ENCODE measurements around the gene KLHL18.

DNA sequence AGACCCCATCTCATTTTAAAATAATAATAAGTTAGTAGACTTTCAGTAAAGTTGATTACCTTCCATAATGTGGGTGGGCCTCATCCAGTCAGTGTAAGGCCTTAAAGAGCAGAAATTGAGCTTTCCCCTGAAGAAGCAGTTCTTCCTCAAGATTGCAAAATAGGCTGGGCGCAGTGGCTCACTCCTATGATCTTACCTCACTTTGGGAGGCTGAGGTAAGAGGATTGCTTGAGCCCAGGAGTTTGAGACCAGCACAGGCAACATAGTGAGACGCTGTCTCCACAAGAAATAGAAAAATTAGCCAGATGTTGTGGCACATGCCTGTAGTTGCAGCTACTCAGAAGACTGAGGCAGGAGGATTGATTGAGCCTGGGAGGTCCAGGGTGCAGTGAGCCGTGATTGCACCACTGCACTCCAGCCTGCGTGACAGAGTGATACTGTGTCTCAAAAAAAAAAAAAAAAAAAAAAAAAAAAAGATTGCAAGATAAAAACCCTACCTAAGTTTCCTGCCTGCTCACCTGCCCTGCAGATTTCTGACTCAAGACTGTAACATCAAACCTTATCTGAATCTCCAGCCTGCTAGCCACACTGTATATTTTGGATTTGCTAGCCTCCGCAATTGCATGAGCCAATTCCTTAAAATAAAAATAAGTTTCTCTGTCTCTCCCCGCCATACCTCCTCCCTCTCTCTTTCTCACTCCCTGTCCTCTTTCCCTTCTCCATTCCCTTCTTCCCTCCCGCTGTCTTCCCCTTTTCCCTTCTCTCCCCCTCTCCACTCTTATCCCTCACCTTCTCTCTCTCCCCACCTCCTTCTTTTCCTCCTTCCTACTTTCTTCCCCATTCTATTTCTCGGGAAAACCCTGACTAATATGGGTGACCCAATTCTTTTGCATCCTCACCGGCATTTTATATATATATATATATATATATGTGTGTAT is 16.9 kb downstream of the KLHL18 start:
- TF ChIP-seq, protein P1, sequence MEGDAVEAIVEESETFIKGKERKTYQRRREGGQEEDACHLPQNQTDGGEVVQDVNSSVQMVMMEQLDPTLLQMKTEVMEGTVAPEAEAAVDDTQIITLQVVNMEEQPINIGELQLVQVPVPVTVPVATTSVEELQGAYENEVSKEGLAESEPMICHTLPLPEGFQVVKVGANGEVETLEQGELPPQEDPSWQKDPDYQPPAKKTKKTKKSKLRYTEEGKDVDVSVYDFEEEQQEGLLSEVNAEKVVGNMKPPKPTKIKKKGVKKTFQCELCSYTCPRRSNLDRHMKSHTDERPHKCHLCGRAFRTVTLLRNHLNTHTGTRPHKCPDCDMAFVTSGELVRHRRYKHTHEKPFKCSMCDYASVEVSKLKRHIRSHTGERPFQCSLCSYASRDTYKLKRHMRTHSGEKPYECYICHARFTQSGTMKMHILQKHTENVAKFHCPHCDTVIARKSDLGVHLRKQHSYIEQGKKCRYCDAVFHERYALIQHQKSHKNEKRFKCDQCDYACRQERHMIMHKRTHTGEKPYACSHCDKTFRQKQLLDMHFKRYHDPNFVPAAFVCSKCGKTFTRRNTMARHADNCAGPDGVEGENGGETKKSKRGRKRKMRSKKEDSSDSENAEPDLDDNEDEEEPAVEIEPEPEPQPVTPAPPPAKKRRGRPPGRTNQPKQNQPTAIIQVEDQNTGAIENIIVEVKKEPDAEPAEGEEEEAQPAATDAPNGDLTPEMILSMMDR (IDR thresholded peaks at IDR 0.05), result no peak
- TF ChIP-seq, protein P2, sequence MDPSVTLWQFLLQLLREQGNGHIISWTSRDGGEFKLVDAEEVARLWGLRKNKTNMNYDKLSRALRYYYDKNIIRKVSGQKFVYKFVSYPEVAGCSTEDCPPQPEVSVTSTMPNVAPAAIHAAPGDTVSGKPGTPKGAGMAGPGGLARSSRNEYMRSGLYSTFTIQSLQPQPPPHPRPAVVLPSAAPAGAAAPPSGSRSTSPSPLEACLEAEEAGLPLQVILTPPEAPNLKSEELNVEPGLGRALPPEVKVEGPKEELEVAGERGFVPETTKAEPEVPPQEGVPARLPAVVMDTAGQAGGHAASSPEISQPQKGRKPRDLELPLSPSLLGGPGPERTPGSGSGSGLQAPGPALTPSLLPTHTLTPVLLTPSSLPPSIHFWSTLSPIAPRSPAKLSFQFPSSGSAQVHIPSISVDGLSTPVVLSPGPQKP (IDR thresholded peaks at IDR 0.05; ENCODE audit: low read depth, low read length), result no peak
- TF ChIP-seq BHLHE40 (IDR thresholded peaks at IDR 0.05; ENCODE audit: low read depth, low read length), result no peak
- no peak for TF ChIP-seq POLR2A (IDR thresholded peaks at IDR 0.05; ENCODE audit: low read length)
- no peak for TF ChIP-seq RAD21 (conservative IDR thresholded peaks at IDR 0.05 in 1 of 2, IDR thresholded peaks at IDR 0.05 in 1 of 2)
- no peak for TF ChIP-seq ESRRA (IDR thresholded peaks at IDR 0.05; ENCODE audit: borderline replicate concordance, low read length)
- no peak for TF ChIP-seq EHMT2 (IDR thresholded peaks at IDR 0.05; ENCODE audit: low read depth)
- no peak for TF ChIP-seq RFX5 (IDR thresholded peaks at IDR 0.05)
- TF ChIP-seq ZFP36 (IDR thresholded peaks at IDR 0.05; ENCODE audit: borderline replicate concordance, partially characterized antibody), result no peak
- TF ChIP-seq KDM5A (IDR thresholded peaks at IDR 0.05), result no peak
- no peak for TF ChIP-seq KDM1A (IDR thresholded peaks at IDR 0.05; ENCODE audit: low read depth)
- TF ChIP-seq, protein P3, sequence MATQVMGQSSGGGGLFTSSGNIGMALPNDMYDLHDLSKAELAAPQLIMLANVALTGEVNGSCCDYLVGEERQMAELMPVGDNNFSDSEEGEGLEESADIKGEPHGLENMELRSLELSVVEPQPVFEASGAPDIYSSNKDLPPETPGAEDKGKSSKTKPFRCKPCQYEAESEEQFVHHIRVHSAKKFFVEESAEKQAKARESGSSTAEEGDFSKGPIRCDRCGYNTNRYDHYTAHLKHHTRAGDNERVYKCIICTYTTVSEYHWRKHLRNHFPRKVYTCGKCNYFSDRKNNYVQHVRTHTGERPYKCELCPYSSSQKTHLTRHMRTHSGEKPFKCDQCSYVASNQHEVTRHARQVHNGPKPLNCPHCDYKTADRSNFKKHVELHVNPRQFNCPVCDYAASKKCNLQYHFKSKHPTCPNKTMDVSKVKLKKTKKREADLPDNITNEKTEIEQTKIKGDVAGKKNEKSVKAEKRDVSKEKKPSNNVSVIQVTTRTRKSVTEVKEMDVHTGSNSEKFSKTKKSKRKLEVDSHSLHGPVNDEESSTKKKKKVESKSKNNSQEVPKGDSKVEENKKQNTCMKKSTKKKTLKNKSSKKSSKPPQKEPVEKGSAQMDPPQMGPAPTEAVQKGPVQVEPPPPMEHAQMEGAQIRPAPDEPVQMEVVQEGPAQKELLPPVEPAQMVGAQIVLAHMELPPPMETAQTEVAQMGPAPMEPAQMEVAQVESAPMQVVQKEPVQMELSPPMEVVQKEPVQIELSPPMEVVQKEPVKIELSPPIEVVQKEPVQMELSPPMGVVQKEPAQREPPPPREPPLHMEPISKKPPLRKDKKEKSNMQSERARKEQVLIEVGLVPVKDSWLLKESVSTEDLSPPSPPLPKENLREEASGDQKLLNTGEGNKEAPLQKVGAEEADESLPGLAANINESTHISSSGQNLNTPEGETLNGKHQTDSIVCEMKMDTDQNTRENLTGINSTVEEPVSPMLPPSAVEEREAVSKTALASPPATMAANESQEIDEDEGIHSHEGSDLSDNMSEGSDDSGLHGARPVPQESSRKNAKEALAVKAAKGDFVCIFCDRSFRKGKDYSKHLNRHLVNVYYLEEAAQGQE (IDR thresholded peaks at IDR 0.05), result no peak
- TF ChIP-seq NFE2L2 (conservative IDR thresholded peaks at IDR 0.05; ENCODE audit: low read length), result no peak

Data from A549 (cell line).